ENCODE data around the gene MTA3.

The MTA3 gene

DNA sequence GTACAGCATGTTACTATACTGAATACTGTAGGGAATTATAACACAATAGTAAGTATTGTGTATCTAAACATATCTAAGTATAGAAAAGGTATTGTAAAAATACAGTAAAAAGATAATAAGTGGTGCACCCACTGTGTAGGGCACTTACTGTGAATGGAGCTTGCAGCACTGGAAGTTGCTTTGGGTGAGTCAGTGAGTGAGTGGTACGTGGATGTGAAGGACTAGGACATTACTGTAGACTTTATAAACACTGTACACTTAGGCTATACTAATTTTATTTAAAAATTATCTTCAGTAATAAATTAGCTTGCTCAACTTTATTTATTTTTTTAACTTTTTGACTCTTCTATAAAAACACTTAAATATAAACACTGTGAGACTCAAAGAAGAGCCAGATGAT lies 82.6 kb downstream of the MTA3 start:
- no peaks in the 10 kb centered on the region for H3F3A ChIP-seq (ENCODE audit: control insufficient read depth, insufficient read depth)
- TF ChIP-seq CTCF (IDR thresholded peaks at IDR 0.05; ENCODE audit: low read depth, low read length, poor library complexity, severe bottlenecking), result no peak
- TF ChIP-seq EZH2phosphoT487 (IDR thresholded peaks at IDR 0.05; ENCODE audit: borderline replicate concordance, low read length), result no peak
- H3K27me3 ChIP-seq (ENCODE audit: control insufficient read depth, low read length), result no peaks in the 10 kb centered on the region
- H4K20me1 ChIP-seq (ENCODE audit: control insufficient read depth, insufficient read depth, low read depth, low read length), result no peaks in the 10 kb centered on the region
- H3K79me2 ChIP-seq (ENCODE audit: control insufficient read depth, low read length), result no peaks in the 10 kb centered on the region
- no peaks in the 10 kb centered on the region for H3K4me1 ChIP-seq (ENCODE audit: control insufficient read depth, low read length)
- no peaks in the 10 kb centered on the region for H3K9me3 ChIP-seq (ENCODE audit: control insufficient read depth, insufficient read depth, low read length)
- H3K9me2 ChIP-seq (replicated peaks; ENCODE audit: control insufficient read depth, low read length), result no peaks in the 10 kb centered on the region
- no peak overlapping the region for H3K4me3 ChIP-seq (ENCODE audit: low read length)
- H3K4me2 ChIP-seq (ENCODE audit: low read length), result no peak overlapping the region
- no peak overlapping the region for H3K27ac ChIP-seq (ENCODE audit: low read depth, low read length)
- peaks cover 19% of the 10 kb centered on the region for H3K36me3 ChIP-seq (ENCODE audit: control insufficient read depth, low read length)

GRCh38 chr2:42652086-42652485 lies 83.7 kb downstream of the MTA3 start:
- Histone ChIP-seq H3K27ac (ENCODE audit: low read depth, low read length) (no peak overlapping the region), H3K36me3 (ENCODE audit: control insufficient read depth, low read length) (peaks cover 14% of the 10 kb centered on the region), H3K4me1 (ENCODE audit: control insufficient read depth, low read length) (no peaks in the 10 kb centered on the region), H3K4me2 (ENCODE audit: low read length) (no peak overlapping the region), H3K27me3 (ENCODE audit: control insufficient read depth, low read length) (no peaks in the 10 kb centered on the region), H3K79me2 (ENCODE audit: control insufficient read depth, low read length) (no peaks in the 10 kb centered on the region), H4K20me1 (ENCODE audit: control insufficient read depth, insufficient read depth, low read depth, low read length) (no peaks in the 10 kb centered on the region), H3F3A (ENCODE audit: control insufficient read depth, insufficient read depth) (no peaks in the 10 kb centered on the region), H3K9me3 (ENCODE audit: control insufficient read depth, insufficient read depth, low read length) (no peaks in the 10 kb centered on the region), H3K9me2 (replicated peaks; ENCODE audit: control insufficient read depth, low read length) (no peaks in the 10 kb centered on the region), H3K4me3 (ENCODE audit: low read length) (no peak overlapping the region)
- TF ChIP-seq CTCF (IDR thresholded peaks at IDR 0.05; ENCODE audit: low read depth, low read length, poor library complexity, severe bottlenecking), result no peak
- no peak for TF ChIP-seq EZH2phosphoT487 (IDR thresholded peaks at IDR 0.05; ENCODE audit: borderline replicate concordance, low read length)

- Histone ChIP-seq H3K27ac (ENCODE audit: low read depth, low read length) (no peak overlapping the region), H3K27me3 (ENCODE audit: control insufficient read depth, low read length) (no peaks in the 10 kb centered on the region), H3K4me3 (ENCODE audit: low read length) (no peak overlapping the region), H3K9me2 (replicated peaks; ENCODE audit: control insufficient read depth, low read length) (no peaks in the 10 kb centered on the region), H3K4me2 (ENCODE audit: low read length) (no peak overlapping the region), H4K20me1 (ENCODE audit: control insufficient read depth, insufficient read depth, low read depth, low read length) (no peaks in the 10 kb centered on the region), H3K4me1 (ENCODE audit: control insufficient read depth, low read length) (no peaks in the 10 kb centered on the region), H3F3A (ENCODE audit: control insufficient read depth, insufficient read depth) (no peaks in the 10 kb centered on the region), H3K36me3 (ENCODE audit: control insufficient read depth, low read length) (peaks cover 14% of the 10 kb centered on the region), H3K79me2 (ENCODE audit: control insufficient read depth, low read length) (no peaks in the 10 kb centered on the region), H3K9me3 (ENCODE audit: control insufficient read depth, insufficient read depth, low read length) (no peaks in the 10 kb centered on the region)
- TF ChIP-seq CTCF (IDR thresholded peaks at IDR 0.05; ENCODE audit: low read depth, low read length, poor library complexity, severe bottlenecking), result no peak
These were observed 84.6 kb downstream of the MTA3 start for GRCh38 chr2:42653039-42653438.

Data from DOHH2 (cell line).